ENCODE measurements around the gene PLD5.
"Not testable (repeated sequence)": the region's sequence is repeated elsewhere in the genome, so short reads cannot be mapped to it uniquely, and the experiment has no call there.

DNA sequence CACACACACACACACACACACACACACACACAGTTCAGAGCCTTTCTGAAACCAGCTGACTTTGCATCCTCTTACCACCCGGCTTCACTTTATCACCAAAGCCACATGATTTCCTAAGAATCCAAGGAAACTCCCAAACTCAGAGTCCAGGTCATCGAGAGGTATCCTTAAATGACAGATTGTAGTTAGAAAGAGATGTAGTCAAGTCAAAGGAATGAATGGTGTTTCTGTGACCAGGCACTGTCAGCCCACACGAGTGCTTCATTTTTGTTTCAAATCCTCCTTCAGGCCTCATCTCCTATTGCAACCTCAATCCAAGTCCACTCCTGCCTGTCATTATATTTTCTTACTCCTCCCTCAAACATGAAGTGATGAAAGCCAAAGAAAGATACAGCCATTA, 174.1 kb downstream of the PLD5 start:
- TF ChIP-seq, protein P1, sequence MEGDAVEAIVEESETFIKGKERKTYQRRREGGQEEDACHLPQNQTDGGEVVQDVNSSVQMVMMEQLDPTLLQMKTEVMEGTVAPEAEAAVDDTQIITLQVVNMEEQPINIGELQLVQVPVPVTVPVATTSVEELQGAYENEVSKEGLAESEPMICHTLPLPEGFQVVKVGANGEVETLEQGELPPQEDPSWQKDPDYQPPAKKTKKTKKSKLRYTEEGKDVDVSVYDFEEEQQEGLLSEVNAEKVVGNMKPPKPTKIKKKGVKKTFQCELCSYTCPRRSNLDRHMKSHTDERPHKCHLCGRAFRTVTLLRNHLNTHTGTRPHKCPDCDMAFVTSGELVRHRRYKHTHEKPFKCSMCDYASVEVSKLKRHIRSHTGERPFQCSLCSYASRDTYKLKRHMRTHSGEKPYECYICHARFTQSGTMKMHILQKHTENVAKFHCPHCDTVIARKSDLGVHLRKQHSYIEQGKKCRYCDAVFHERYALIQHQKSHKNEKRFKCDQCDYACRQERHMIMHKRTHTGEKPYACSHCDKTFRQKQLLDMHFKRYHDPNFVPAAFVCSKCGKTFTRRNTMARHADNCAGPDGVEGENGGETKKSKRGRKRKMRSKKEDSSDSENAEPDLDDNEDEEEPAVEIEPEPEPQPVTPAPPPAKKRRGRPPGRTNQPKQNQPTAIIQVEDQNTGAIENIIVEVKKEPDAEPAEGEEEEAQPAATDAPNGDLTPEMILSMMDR (conservative IDR thresholded peaks at IDR 0.05; ENCODE audit: low read depth, low read length): not testable (repeated sequence)
- TF ChIP-seq EZH2 (IDR thresholded peaks at IDR 0.05; ENCODE audit: borderline replicate concordance, low read depth, low read length, poor library complexity, severe bottlenecking): not testable (repeated sequence)
